Fibroblast of lung (primary cell): ENCODE results near the gene ZDHHC1.

Source experiments
- CTCF ChIP-seq, 2 donors: IDR thresholded peaks in 1 of 2; conservative IDR thresholded peaks in 1 of 2; 1 replicate in 1 of 2; 2 replicates in 1 of 2; pipeline ENCODE4 v1.5.1; 2011 to 2012; ENCODE audit warnings: low read length in 2 of 2, control low read depth in 1 of 2, inconsistent platforms in 1 of 2, low read depth in 1 of 2, mild to moderate bottlenecking in 1 of 2
- EZH2 ChIP-seq: IDR thresholded peaks from 2 replicates; pipeline ENCODE4 v1.5.1; 2012; ENCODE audit warnings: low read length, control low read depth, mild to moderate bottlenecking; ENCODE audit errors: missing control alignments

- TF ChIP-seq CTCF (conservative IDR thresholded peaks at IDR 0.05 in 1 of 2, IDR thresholded peaks at IDR 0.05 in 1 of 2; ENCODE audit: low read depth in 1 of 2, low read length in 2 of 2) (no peak), EZH2 (no peak)
Measured at GRCh38 chr16:67398546-67399217, 17.6 kb downstream of the ZDHHC1 start.
